ENCODE measurements around the gene SPRYD4.

DNA sequence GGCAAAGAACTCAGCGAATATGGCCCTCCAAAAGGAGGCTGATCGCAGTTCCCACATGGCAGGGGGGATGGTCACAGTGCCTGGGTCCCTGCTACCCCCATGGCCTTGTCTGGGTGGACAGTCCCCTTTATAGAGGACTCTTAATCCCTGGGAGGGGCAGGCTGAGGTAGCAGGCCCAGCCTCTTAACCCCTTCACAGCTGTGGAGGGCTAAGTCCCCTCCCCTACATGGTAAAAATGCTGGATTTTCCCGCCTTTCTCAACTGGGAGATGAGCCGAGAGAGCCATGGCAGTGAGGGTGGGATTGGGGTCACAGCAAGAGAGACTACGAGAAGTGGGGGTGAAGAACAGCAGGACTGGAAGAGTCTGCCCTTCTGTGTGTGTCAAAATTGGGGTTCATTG is 13.8 kb upstream of the SPRYD4 start, which contains the start of gene MIP:
- TF ChIP-seq EZH2 (IDR thresholded peaks at IDR 0.05; ENCODE audit: insufficient read depth, poor library complexity, severe bottlenecking) = no peak
- TF ChIP-seq EZH2phosphoT487 (IDR thresholded peaks at IDR 0.05; ENCODE audit: insufficient read depth, low read depth) = no peak
